OCI-LY3 (cell line): ENCODE measurements around the gene UBA6.

Source experiments
- CTCF ChIP-seq: fragments of 200-600, 300-600 bp; sonication (generic); IDR thresholded peaks from 2 replicates; pipeline ENCODE4 v1.5.1; 2014; ENCODE audit warnings: antibody characterized with exemption, low read length, low read depth
- EZH2phosphoT487 ChIP-seq: fragments of 200-600 bp; shearing (Covaris generic); IDR thresholded peaks from 2 replicates; pipeline ENCODE4 v1.6.1; 2018; ENCODE audit warnings: antibody characterized with exemption, mixed run types, low read depth

- TF ChIP-seq CTCF (no peak), EZH2phosphoT487 (no peak)
These were observed 49.7 kb upstream of the UBA6 start for GRCh38 chr4:67750691-67751090.
